ENCODE data around the gene OR9A2. TPM values are rescaled to one million over a fixed set of nuclear protein-coding genes. Genes with fewer than 3 reads are reported as not detected.

The OR9A2 gene
- total RNA-seq, 2 donors from 2014 or later: not detected

- no peaks in the 10 kb centered on the region for H3K27me3 ChIP-seq (replicated peaks; ENCODE audit: insufficient read depth)
- H3K36me3 ChIP-seq: no peaks in the 10 kb centered on the region
- WGBS: 93% methylated on average over 2 of the region's 2 CpGs
- TF ChIP-seq POLR2A (IDR thresholded peaks at IDR 0.05) (no peak), CTCF (IDR thresholded peaks at IDR 0.05) (no peak), POLR2AphosphoS5 (IDR thresholded peaks at IDR 0.05) (no peak)
- no peaks in the 10 kb centered on the region for H3K9me3 ChIP-seq
- no peak for DNase-seq (ENCODE audit: low spot score)
- H3K4me1 ChIP-seq (replicated peaks): no peaks in the 10 kb centered on the region
- H3K4me3 ChIP-seq: no peak overlapping the region
- intact Hi-C loops (cut with DNase I): no loop called here
- H3K27ac ChIP-seq: no peak overlapping the region
Observed at GRCh38 chr7:143027683-143028082, 751 bp upstream of the OR9A2 start.

GRCh38 chr7:143025371-143025770 lies 1.6 kb downstream of the OR9A2 start:
- no peaks in the 10 kb centered on the region for H3K27me3 ChIP-seq (replicated peaks; ENCODE audit: insufficient read depth)
- TF ChIP-seq POLR2AphosphoS5 (IDR thresholded peaks at IDR 0.05) (no peak), POLR2A (IDR thresholded peaks at IDR 0.05) (no peak), CTCF (IDR thresholded peaks at IDR 0.05) (no peak)
- H3K36me3 ChIP-seq: no peaks in the 10 kb centered on the region
- H3K4me3 ChIP-seq: no peak overlapping the region
- intact Hi-C loops (cut with DNase I): no loop called here
- H3K27ac ChIP-seq: no peak overlapping the region
- DNase-seq (ENCODE audit: low spot score): no peak
- H3K4me1 ChIP-seq (replicated peaks): no peaks in the 10 kb centered on the region
- WGBS: 74% methylated on average over 2 of the region's 2 CpGs
- no peaks in the 10 kb centered on the region for H3K9me3 ChIP-seq

- Histone ChIP-seq H3K4me1 (replicated peaks) (no peaks in the 10 kb centered on the region), H3K27ac (no peak overlapping the region), H3K4me3 (no peak overlapping the region), H3K27me3 (replicated peaks; ENCODE audit: insufficient read depth) (no peaks in the 10 kb centered on the region), H3K36me3 (no peaks in the 10 kb centered on the region), H3K9me3 (no peaks in the 10 kb centered on the region)
- intact Hi-C loops (cut with DNase I): no loop called here
- DNase-seq (ENCODE audit: low spot score): no peak
- TF ChIP-seq POLR2AphosphoS5 (IDR thresholded peaks at IDR 0.05): no peak
- no peak for TF ChIP-seq POLR2A (IDR thresholded peaks at IDR 0.05)
- no peak for TF ChIP-seq CTCF (IDR thresholded peaks at IDR 0.05)
Observed at GRCh38 chr7:143023047-143023446, 3.9 kb downstream of the OR9A2 start.

- no peak for TF ChIP-seq CTCF (IDR thresholded peaks at IDR 0.05)
- TF ChIP-seq POLR2A (IDR thresholded peaks at IDR 0.05): no peak
- TF ChIP-seq POLR2AphosphoS5 (IDR thresholded peaks at IDR 0.05): no peak
- no peak for DNase-seq (ENCODE audit: low spot score)
- Histone ChIP-seq H3K4me3 (no peak overlapping the region), H3K27me3 (replicated peaks; ENCODE audit: insufficient read depth) (no peaks in the 10 kb centered on the region), H3K36me3 (no peaks in the 10 kb centered on the region), H3K27ac (no peak overlapping the region), H3K9me3 (no peaks in the 10 kb centered on the region), H3K4me1 (replicated peaks) (no peaks in the 10 kb centered on the region)
- intact Hi-C loops (cut with DNase I): no loop called here
Observed at GRCh38 chr7:143018931-143019330, 8.0 kb downstream of the OR9A2 start.

GRCh38 chr7:143016996-143017395 lies 9.9 kb downstream of the OR9A2 start:
- WGBS: 86% methylated on average over 2 of the region's 2 CpGs
- Histone ChIP-seq H3K36me3 (no peaks in the 10 kb centered on the region), H3K27me3 (replicated peaks; ENCODE audit: insufficient read depth) (no peaks in the 10 kb centered on the region), H3K4me1 (replicated peaks) (no peaks in the 10 kb centered on the region), H3K9me3 (no peaks in the 10 kb centered on the region), H3K27ac (no peak overlapping the region), H3K4me3 (no peak overlapping the region)
- intact Hi-C loops (cut with DNase I): no loop called here
- TF ChIP-seq POLR2AphosphoS5 (IDR thresholded peaks at IDR 0.05) (no peak), POLR2A (IDR thresholded peaks at IDR 0.05) (no peak), CTCF (IDR thresholded peaks at IDR 0.05) (no peak)
- no peak for DNase-seq (ENCODE audit: low spot score)

Data from prostate gland (tissue), 2 donors.